BLaER1 (cell line): ENCODE measurements around the gene IER5L.

Experiments
- H3K27ac ChIP-seq: shearing (Covaris generic); formaldehyde crosslinking; 2 replicates; pipeline ENCODE4 v1.8.1; 2022
- H3K27me3 ChIP-seq: shearing (Covaris generic); formaldehyde crosslinking; 2 replicates; pipeline ENCODE4 v1.8.1; 2022
- H3K36me3 ChIP-seq: shearing (Covaris generic); formaldehyde crosslinking; 2 replicates; pipeline ENCODE4 v1.8.1; 2022
- H3K4me1 ChIP-seq: shearing (Covaris generic); formaldehyde crosslinking; 2 replicates; pipeline ENCODE4 v1.8.1; 2022
- H3K4me2 ChIP-seq: shearing (Covaris generic); formaldehyde crosslinking; 2 replicates; pipeline ENCODE4 v1.8.1; 2022
- H3K4me3 ChIP-seq: shearing (Covaris generic); formaldehyde crosslinking; 2 replicates; pipeline ENCODE4 v1.8.1; 2022
- H3K9ac ChIP-seq: shearing (Covaris generic); formaldehyde crosslinking; 2 replicates; pipeline ENCODE4 v1.8.1; 2022
- H3K9me3 ChIP-seq: shearing (Covaris generic); formaldehyde crosslinking; 2 replicates; pipeline ENCODE4 v1.8.1; 2022
- H4K20me1 ChIP-seq: shearing (Covaris generic); formaldehyde crosslinking; 2 replicates; pipeline ENCODE4 v1.8.1; 2022
- Cebpa-rat ChIP-seq: shearing (Covaris generic); IDR thresholded peaks from 2 replicates; pipeline ENCODE4 v1.8.1; 2022

The IER5L gene

GRCh38 chr9:129220771-129221170, 42.7 kb upstream of the IER5L start:
- no peak for TF ChIP-seq Cebpa-rat
- no peaks in the 10 kb centered on the region for H3K9me3 ChIP-seq
- peak overlapping the region; percentile 20; the same call in 1 of the 2 replicates for H3K4me3 ChIP-seq
- H3K4me1 ChIP-seq = peaks cover 76% of the 10 kb centered on the region
- H4K20me1 ChIP-seq = no peaks in the 10 kb centered on the region
- H3K4me2 ChIP-seq = peak overlapping the region; percentile 62
- peaks cover 6% of the 10 kb centered on the region; the same call in 1 of the 2 replicates for H3K27me3 ChIP-seq
- H3K36me3 ChIP-seq = no peaks in the 10 kb centered on the region
- no peak overlapping the region for H3K27ac ChIP-seq
- no peak overlapping the region for H3K9ac ChIP-seq

- H3K4me3 ChIP-seq = no peak overlapping the region
- H3K27ac ChIP-seq = no peak overlapping the region
- peaks cover 58% of the 10 kb centered on the region for H3K4me1 ChIP-seq
- H3K9ac ChIP-seq = no peak overlapping the region
- no peaks in the 10 kb centered on the region for H4K20me1 ChIP-seq
- H3K4me2 ChIP-seq = peak overlapping the region; percentile 79
- no peaks in the 10 kb centered on the region for H3K36me3 ChIP-seq
- TF ChIP-seq Cebpa-rat = no peak
- no peaks in the 10 kb centered on the region for H3K9me3 ChIP-seq
- H3K27me3 ChIP-seq = no peaks in the 10 kb centered on the region
Observed at GRCh38 chr9:129218918-129219317, 40.9 kb upstream of the IER5L start.

GRCh38 chr9:129218272-129218625, 40.2 kb upstream of the IER5L start:
- peaks cover 58% of the 10 kb centered on the region for H3K4me1 ChIP-seq
- H3K9me3 ChIP-seq = no peaks in the 10 kb centered on the region
- no peak overlapping the region for H3K4me3 ChIP-seq
- peak overlapping the region; percentile 79 for H3K4me2 ChIP-seq
- no peak for TF ChIP-seq Cebpa-rat
- peak overlapping the region; percentile 27; the same call in 1 of the 2 replicates for H3K9ac ChIP-seq
- no peaks in the 10 kb centered on the region for H3K36me3 ChIP-seq
- H4K20me1 ChIP-seq = no peaks in the 10 kb centered on the region
- no peaks in the 10 kb centered on the region for H3K27me3 ChIP-seq
- H3K27ac ChIP-seq = no peak overlapping the region

- TF ChIP-seq Cebpa-rat = no peak
- Histone ChIP-seq H3K27me3 (no peaks in the 10 kb centered on the region), H3K9ac (no peak overlapping the region), H3K36me3 (no peaks in the 10 kb centered on the region), H3K9me3 (no peaks in the 10 kb centered on the region), H3K27ac (no peak overlapping the region), H3K4me1 (peaks cover 24% of the 10 kb centered on the region), H3K4me3 (no peak overlapping the region), H4K20me1 (no peaks in the 10 kb centered on the region), H3K4me2 (no peak overlapping the region)
Observed at GRCh38 chr9:129213551-129213950, 35.5 kb upstream of the IER5L start.

GRCh38 chr9:129211686-129212085, 33.6 kb upstream of the IER5L start:
- Histone ChIP-seq H3K27me3 (no peaks in the 10 kb centered on the region), H3K4me3 (no peak overlapping the region), H3K27ac (no peak overlapping the region), H4K20me1 (no peaks in the 10 kb centered on the region), H3K36me3 (no peaks in the 10 kb centered on the region), H3K4me1 (peaks cover 20% of the 10 kb centered on the region), H3K4me2 (no peak overlapping the region), H3K9me3 (no peaks in the 10 kb centered on the region), H3K9ac (no peak overlapping the region)
- no peak for TF ChIP-seq Cebpa-rat

GRCh38 chr9:129210125-129210524, 32.1 kb upstream of the IER5L start:
- peaks cover 20% of the 10 kb centered on the region for H3K4me1 ChIP-seq
- no peaks in the 10 kb centered on the region for H3K27me3 ChIP-seq
- no peak overlapping the region for H3K9ac ChIP-seq
- TF ChIP-seq Cebpa-rat = no peak
- no peak overlapping the region for H3K4me3 ChIP-seq
- no peak overlapping the region for H3K27ac ChIP-seq
- no peaks in the 10 kb centered on the region for H3K36me3 ChIP-seq
- no peak overlapping the region for H3K4me2 ChIP-seq
- no peaks in the 10 kb centered on the region for H4K20me1 ChIP-seq
- no peaks in the 10 kb centered on the region for H3K9me3 ChIP-seq

GRCh38 chr9:129209580-129209979, 31.5 kb upstream of the IER5L start:
- H3K27ac ChIP-seq = no peak overlapping the region
- H3K9ac ChIP-seq = no peak overlapping the region
- no peaks in the 10 kb centered on the region for H3K9me3 ChIP-seq
- no peak for TF ChIP-seq Cebpa-rat
- H3K4me1 ChIP-seq = peaks cover 20% of the 10 kb centered on the region
- no peaks in the 10 kb centered on the region for H3K27me3 ChIP-seq
- peak overlapping the region; percentile 72; the same call in 1 of the 2 replicates for H3K4me2 ChIP-seq
- H3K4me3 ChIP-seq = no peak overlapping the region
- H3K36me3 ChIP-seq = no peaks in the 10 kb centered on the region
- H4K20me1 ChIP-seq = no peaks in the 10 kb centered on the region

GRCh38 chr9:129209109-129209508, 31.0 kb upstream of the IER5L start:
- no peaks in the 10 kb centered on the region for H3K27me3 ChIP-seq
- no peaks in the 10 kb centered on the region for H3K9me3 ChIP-seq
- no peak overlapping the region for H3K9ac ChIP-seq
- peaks cover 20% of the 10 kb centered on the region for H3K4me1 ChIP-seq
- no peaks in the 10 kb centered on the region for H4K20me1 ChIP-seq
- no peak overlapping the region for H3K4me3 ChIP-seq
- no peak overlapping the region for H3K27ac ChIP-seq
- peak overlapping the region; percentile 72 for H3K4me2 ChIP-seq
- no peaks in the 10 kb centered on the region for H3K36me3 ChIP-seq
- no peak for TF ChIP-seq Cebpa-rat

- no peak for TF ChIP-seq Cebpa-rat
- H3K27me3 ChIP-seq = no peaks in the 10 kb centered on the region
- no peak overlapping the region for H3K4me3 ChIP-seq
- H3K9ac ChIP-seq = no peak overlapping the region
- H3K4me1 ChIP-seq = peaks cover 21% of the 10 kb centered on the region
- 0 out of 2 replicates have a peak overlapping the region, but pooled peaks have one; percentile 19 for H3K27ac ChIP-seq
- peak overlapping the region; percentile 72 for H3K4me2 ChIP-seq
- no peaks in the 10 kb centered on the region for H3K9me3 ChIP-seq
- H4K20me1 ChIP-seq = no peaks in the 10 kb centered on the region
- H3K36me3 ChIP-seq = no peaks in the 10 kb centered on the region
Observed at GRCh38 chr9:129208207-129209032, 30.4 kb upstream of the IER5L start.

GRCh38 chr9:129206905-129207304, 28.8 kb upstream of the IER5L start:
- H3K9ac ChIP-seq = no peak overlapping the region
- TF ChIP-seq Cebpa-rat = no peak
- no peak overlapping the region for H3K27ac ChIP-seq

More at GRCh38 chr9:129206905-129207304, 28.8 kb upstream of the IER5L start:
- Histone ChIP-seq H3K9me3 (no peaks in the 10 kb centered on the region), H4K20me1 (no peaks in the 10 kb centered on the region), H3K4me1 (peaks cover 24% of the 10 kb centered on the region), H3K27me3 (no peaks in the 10 kb centered on the region), H3K4me3 (no peak overlapping the region), H3K4me2 (0 out of 2 replicates have a peak overlapping the region, but pooled peaks have one; percentile 9), H3K36me3 (no peaks in the 10 kb centered on the region)
